GM12872 (cell line): ENCODE measurements around the gene USP28.

Experiments used
- TF ChIP-seq, protein P1 (sequence below): IDR thresholded peaks from 3 replicates; pipeline ENCODE4 v1.5.1; 2011; ENCODE audit warnings: low read depth, mild to moderate bottlenecking, low read length, moderate library complexity; ENCODE audit not compliant: insufficient read depth

The USP28 gene

DNA sequence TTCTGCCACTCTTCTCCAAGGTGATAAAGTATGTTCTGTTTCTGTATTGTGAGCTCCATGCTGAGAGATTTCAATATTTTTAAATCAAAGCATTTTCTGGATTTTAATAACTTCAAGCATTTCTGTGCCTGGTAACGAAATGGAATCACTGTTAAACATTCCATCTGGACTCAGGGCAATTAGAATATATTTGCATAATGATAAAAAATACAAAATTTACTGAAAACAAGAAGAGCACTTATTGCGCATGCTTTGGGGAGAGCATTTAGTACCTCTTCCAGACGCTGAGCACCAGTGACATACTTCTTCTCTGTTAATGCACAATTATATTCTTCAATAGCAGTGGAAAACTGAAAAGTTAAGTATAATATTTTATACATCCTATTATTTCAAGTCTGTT, 115.1 kb downstream of the USP28 start:
- TF ChIP-seq, protein P1, sequence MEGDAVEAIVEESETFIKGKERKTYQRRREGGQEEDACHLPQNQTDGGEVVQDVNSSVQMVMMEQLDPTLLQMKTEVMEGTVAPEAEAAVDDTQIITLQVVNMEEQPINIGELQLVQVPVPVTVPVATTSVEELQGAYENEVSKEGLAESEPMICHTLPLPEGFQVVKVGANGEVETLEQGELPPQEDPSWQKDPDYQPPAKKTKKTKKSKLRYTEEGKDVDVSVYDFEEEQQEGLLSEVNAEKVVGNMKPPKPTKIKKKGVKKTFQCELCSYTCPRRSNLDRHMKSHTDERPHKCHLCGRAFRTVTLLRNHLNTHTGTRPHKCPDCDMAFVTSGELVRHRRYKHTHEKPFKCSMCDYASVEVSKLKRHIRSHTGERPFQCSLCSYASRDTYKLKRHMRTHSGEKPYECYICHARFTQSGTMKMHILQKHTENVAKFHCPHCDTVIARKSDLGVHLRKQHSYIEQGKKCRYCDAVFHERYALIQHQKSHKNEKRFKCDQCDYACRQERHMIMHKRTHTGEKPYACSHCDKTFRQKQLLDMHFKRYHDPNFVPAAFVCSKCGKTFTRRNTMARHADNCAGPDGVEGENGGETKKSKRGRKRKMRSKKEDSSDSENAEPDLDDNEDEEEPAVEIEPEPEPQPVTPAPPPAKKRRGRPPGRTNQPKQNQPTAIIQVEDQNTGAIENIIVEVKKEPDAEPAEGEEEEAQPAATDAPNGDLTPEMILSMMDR = no peak

DNA sequence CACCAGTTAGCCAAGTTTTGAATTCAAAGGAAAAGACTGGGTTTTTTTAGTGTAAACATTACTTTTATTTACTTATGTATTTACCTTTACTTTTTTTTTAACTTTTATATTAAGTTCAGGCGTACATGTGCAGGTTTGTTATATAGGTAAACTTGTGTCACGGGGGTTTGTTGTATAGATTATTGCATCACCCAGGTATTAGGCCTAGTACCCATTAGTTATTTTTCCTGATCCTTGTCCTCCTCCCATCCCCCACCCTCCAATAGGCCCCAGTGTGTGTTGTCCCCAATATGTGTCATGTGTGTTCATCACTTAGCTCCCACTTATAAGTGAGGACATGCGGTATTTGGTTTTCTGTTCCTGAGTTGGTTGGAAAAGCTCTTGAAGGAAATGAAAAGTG, 122.4 kb downstream of the USP28 start:
- TF ChIP-seq, protein P1 = no peak
